HG03457 (cell line): ENCODE data around the gene CAPN7.

Experiments
- ATAC-seq: cut with Tn5 transposase; IDR thresholded peaks from one replicate; pipeline ENCODE4 v1.9.1; 2021; ENCODE audit warnings: moderate number of reproducible peaks; ENCODE audit not compliant: unreplicated experiment

The CAPN7 gene

GRCh38 chr3:15243822-15244482 is 37.9 kb downstream of the CAPN7 start:
- ATAC-seq: no peak

- ATAC-seq: no peak
Measured at GRCh38 chr3:15246186-15246585, 40.1 kb downstream of the CAPN7 start.

GRCh38 chr3:15253023-15253697 is 47.1 kb downstream of the CAPN7 start:
- no peak for ATAC-seq

GRCh38 chr3:15255215-15255614 is 49.2 kb downstream of the CAPN7 start:
- ATAC-seq: no peak

GRCh38 chr3:15256861-15257341 is 50.9 kb downstream of the CAPN7 start:
- no peak for ATAC-seq

- ATAC-seq: no peak
Measured at GRCh38 chr3:15258720-15259119, 52.7 kb downstream of the CAPN7 start.

- no peak for ATAC-seq
Measured at GRCh38 chr3:15260531-15260930, 54.5 kb downstream of the CAPN7 start.

GRCh38 chr3:15261274-15261673 is 55.2 kb downstream of the CAPN7 start:
- ATAC-seq: no peak

- no peak for ATAC-seq
Measured at GRCh38 chr3:15262021-15262420, 56.0 kb downstream of the CAPN7 start.

GRCh38 chr3:15263120-15263519 is 57.1 kb downstream of the CAPN7 start:
- ATAC-seq: no peak

GRCh38 chr3:15263926-15264325 is 57.9 kb downstream of the CAPN7 start:
- no peak for ATAC-seq

- no peak for ATAC-seq
Measured at GRCh38 chr3:15264486-15264885, 58.4 kb downstream of the CAPN7 start.

- ATAC-seq: no peak
Measured at GRCh38 chr3:15265655-15266509, 59.8 kb downstream of the CAPN7 start.

- no peak for ATAC-seq
Measured at GRCh38 chr3:15266510-15267376, 60.7 kb downstream of the CAPN7 start.

- no peak for ATAC-seq
Measured at GRCh38 chr3:15267502-15267901, 61.5 kb downstream of the CAPN7 start.

- ATAC-seq: no peak
Measured at GRCh38 chr3:15268033-15268631, 62.1 kb downstream of the CAPN7 start.

- no peak for ATAC-seq
Measured at GRCh38 chr3:15269091-15269989, 63.3 kb downstream of the CAPN7 start.

- no peak for ATAC-seq
Measured at GRCh38 chr3:15271030-15271429, 65.0 kb downstream of the CAPN7 start.

- ATAC-seq: peak; percentile 66
Measured at GRCh38 chr3:15271785-15272381, 65.8 kb downstream of the CAPN7 start.
